Erythroblast (primary cell): ENCODE data around the gene TRMU.
"Not testable (repeated sequence)": the region's sequence is repeated elsewhere in the genome, so short reads cannot be mapped to it uniquely, and the experiment has no call there.

Source experiments
- DNase-seq, 2 experiments: peaks; one replicate each; lab custom pipeline; 2025; lab: John Stamatoyannopoulos, UW
- GATA1 ChIP-seq: IDR thresholded peaks from 2 replicates; pipeline ENCODE4 v1.6.1; 2011; ENCODE audit warnings: low read depth, mild to moderate bottlenecking, control low read depth, low read length, moderate library complexity
- POLR2A ChIP-seq: IDR thresholded peaks from 2 replicates; pipeline ENCODE4 v1.6.1; 2011; ENCODE audit warnings: mild to moderate bottlenecking, low read length

The TRMU gene

DNA sequence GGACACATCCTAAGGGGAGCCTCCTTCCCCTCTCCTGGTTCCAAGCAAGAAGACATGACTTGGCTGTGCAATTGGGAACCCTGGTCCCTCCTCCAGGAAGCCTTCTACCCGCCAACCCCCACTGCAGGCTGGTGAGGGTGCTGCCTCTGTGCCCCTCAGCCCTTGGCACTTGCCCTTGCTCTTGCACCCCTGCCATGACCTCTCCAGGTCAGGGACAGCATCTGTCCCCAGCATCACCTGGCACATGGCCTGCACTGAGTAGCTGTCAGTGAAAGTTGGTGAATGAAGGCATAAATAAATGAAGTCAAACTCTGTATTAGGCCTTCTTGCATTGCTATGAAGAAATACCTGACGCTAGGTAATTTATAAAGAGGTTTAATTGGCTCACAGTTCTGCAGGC is 40.7 kb upstream of the TRMU start:
- no peak for DNase-seq
- TF ChIP-seq GATA1 (no peak), POLR2A (no peak)

DNA sequence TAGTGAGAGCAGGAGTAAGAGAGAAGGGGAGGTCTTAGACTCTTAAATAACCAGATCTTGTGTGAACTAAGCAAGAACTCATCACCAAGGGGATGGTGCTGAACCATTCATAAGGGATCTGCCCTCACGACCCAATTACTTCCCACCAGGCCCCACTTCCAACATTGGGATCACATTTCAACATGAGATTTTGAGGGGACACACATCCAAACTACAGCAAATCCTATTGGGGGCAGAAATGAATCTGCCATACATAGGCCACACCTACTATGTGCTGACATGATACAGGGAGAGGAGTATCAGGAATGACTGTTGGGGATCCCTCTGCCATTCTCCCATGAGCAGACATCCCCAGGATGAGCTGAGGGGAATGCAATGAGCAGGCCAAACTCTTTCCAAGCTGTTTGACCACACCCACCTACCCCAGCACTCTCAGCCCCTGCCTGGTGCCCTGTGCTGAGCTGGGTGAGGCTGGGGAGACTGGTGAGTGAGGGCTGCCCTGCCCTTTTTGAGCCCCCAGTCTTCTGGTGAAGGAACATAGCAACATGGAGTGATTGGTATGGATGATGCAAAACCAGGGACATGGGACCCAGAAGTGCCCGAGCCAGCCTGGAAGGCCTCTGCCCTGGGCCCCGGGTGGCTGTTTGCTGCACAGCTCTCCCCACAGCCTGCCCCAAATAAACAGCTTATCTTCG is 40.1 kb upstream of the TRMU start:
- TF ChIP-seq GATA1 (no peak), POLR2A (no peak)
- peak; percentile 41 to 43 for DNase-seq

DNA sequence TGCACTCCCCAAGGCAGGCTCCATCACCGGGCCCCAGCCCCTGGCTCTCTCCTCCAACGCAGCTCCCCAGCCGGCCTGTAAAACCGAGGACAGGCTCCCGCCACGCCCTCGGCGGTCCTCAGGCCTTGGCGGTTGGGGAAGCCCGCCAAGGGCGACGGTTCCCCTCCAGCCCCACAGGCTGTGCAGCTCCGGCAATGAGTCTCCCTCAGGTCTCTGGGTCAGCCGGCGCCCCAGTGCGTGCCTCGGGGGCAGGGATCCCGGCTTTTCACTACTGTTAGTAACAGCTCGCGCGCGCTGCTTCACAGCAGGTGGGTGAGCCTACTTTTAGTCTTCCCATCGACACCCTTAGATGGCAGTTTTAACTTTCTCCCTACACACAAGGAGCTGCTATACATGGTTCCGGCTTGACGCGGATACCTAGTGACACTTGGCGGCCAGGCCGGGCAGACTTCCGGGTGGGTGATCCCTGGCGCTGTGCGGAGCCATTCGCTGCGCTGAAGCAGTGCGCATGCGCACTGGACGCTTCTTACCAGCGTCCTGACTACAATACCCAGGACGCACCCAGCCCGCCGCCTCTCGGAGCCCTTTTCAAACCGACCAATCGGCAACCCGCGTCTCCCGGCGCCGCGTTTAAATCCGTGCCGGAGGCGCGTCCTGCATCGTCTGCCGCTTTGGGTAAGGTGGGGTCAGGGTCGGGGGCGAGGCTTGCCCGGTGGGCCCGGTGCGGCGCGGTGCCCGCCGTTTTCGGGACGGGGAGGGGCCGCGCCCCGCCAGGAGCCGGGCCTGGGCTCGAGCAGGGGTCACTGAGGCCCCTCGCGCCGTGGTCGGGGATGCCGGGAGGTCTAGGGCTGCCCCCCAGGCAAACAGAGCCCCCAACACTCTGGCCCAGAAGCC is 39.0 kb upstream of the TRMU start, which contains the start of gene GTSE1:
GTSE1 (plus strand) TSS at position 614 of the 894 bp plus-strand sequence. CDS start 531 bp downstream, outside the sequence.
- TF ChIP-seq POLR2A = peak; percentile 91
- no peak for TF ChIP-seq GATA1
- DNase-seq = peak; percentile 98

DNA sequence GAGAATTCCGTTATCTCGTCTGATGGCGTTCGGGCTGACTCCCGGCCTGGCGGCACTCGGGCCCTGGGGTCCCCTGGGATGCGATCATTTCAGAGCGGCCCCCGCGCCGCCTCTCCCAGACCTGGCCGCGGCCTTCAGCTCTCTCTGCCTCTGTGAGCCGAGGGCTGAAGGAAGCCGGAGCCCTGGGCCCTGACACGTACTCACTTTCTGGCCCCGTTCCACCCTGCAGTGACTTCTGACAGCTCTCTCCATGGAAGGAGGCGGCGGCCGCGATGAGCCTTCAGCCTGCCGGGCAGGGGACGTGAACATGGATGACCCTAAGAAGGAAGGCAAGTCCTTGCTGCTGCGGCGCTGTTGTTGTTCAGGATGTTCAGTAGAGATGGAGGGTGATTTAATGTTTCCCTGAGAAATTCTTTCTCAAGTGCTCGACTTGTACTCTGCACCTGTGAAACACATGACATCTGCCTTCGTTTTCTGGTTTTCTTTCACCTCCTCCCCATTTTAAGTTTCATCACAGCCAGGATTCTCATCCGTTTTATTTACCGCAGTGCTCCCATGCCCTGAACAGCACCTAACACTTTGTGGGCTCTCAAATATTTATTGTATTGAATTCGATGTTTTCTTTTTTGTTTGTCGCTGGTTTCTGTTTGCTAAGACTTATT is 38.2 kb upstream of the TRMU start:
- TF ChIP-seq POLR2A (no peak), GATA1 (no peak)
- DNase-seq = peak; percentile 69 to 81

DNA sequence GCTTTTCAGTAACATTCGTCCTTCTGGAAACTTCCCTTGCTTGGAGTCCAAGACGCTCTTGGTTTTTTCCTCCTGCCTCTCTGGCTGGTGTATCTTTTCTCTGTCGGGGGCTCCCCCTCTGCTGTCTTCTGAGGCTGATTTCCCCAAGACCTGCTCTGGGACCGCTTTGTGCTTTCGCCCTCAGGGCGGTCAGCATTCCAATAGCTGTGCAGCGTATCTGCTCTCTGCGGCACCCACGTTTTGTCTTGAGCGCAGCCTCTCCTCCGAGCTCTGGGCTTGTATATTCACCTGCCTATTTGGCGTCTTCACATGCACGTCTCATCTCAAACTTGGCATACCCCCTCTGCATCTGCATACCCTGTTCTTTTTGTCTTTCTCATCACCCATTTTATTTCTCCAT is 36.4 kb upstream of the TRMU start:
- DNase-seq = no peak
- TF ChIP-seq GATA1 = no peak
- no peak for TF ChIP-seq POLR2A

DNA sequence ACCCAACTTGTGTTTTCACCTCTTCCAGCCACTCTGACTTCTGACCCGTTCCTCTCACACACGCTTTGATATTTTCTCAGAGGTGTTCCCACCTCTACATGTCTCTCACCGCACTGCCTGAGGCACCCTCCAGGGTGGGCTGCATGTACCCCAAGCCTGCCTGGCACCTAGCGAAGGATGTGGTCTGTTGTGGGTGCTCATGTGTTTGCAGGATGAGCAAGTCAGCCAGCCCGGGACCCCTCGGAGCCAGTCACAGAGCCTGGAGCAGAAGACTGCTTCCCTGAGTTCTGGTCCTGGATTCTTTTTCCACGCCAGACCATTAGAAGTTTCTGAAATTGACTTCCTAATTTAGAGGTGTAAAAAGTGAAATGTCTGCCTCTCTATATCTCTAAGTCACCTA is 35.0 kb upstream of the TRMU start:
- TF ChIP-seq GATA1 = no peak
- DNase-seq = no peak

DNA sequence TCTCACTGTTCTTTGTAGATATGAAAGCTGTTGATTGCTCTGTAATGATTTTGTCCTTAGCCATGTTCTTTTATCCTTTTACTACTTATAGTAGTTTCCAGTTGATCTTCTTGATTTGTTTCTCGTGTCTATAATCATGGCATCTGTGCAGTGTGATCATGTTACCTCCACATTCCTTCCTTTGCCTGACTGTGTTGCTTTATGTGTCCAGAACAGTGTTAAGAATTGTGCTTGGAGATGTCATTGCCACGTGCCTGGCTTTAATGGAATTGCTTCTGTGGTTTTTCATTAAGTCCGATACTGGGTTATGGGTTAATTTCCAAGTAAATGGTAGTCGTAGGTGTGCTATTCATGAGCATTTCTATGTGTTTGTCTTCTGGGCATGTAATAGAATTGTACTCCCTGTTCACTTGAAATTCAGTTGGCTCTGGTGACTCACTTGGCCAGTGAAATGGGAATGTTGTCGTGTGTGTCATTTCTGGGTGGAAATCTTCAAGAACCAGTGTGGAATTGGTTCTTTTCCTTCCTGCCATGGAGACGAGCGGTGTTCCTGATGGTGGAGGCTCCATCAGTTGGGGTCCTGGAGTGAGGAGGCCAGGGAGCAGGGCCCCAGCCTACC is 32.1 kb upstream of the TRMU start:
- TF ChIP-seq POLR2A (no peak), GATA1 (no peak)
- peak in 1 of 2 experiments; percentile 23 for DNase-seq

DNA sequence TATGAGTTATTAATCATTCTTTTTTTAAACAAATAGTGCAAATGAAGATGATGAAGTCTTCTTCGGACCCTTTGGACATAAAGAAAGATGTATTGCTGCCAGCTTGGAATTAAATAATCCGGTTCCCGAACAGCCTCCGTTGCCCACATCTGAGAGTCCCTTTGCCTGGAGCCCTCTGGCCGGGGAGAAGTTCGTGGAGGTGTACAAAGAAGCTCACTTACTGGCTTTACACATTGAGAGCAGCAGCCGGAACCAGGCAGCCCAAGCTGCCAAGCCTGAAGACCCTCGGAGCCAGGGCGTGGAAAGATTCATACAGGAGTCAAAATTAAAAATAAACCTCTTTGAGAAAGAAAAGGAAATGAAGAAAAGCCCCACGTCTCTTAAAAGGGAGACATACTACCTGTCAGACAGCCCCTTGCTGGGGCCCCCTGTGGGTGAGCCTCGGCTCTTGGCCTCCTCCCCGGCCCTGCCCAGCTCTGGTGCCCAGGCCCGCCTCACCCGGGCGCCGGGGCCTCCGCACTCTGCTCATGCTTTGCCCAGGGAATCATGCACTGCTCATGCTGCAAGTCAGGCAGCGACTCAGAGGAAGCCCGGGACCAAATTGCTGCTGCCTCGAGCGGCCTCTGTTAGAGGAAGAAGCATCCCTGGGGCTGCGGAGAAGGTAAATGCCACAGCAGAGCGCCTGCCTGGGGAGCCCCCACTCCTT is 27.1 kb upstream of the TRMU start:
- DNase-seq = no peak
- no peak for TF ChIP-seq POLR2A
- no peak for TF ChIP-seq GATA1

DNA sequence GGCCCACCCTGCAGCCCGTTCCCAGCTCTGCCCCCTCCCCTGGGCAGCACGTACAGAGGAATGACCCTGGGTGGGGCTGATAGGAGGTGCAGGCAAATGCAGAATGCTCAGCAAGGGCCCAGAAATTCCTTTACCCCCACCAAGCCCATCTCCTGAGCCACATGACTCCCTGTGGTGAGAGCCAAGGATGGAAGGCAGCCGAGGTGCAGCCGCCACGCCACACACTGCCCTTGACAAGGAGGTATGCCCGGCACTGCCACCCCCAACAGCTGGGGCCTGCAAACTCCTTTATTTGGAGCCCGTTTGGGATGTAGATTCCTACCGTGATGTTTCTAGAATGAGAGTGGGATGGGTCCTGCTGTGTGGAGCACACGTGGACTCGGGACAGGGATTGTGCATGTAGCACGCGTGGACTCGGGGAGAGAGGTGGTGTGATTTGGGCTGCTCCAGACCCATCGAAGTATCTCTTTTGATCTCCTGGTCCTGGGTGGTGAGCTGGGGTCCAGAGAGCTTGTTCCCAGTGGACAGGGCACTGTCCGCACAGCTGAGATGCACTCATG is 25.9 kb upstream of the TRMU start:
- DNase-seq = no peak
- no peak for TF ChIP-seq POLR2A
- no peak for TF ChIP-seq GATA1

DNA sequence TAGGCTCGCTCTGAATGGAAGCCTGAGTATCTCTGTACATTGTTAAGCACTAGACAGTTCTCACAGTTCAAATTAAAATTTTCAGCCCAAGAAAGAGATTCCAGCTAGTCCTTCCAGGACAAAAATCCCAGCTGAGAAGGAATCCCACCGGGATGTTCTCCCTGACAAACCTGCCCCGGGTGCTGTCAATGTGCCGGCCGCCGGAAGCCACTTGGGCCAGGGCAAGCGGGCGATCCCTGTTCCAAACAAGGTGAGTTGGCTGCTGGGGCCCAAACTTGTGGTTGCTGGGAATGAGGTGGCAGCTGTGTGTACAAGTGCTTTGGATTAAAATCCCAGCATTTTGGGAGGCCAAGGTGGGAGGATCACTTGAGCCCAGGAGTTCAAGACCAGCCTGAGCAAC is 23.5 kb upstream of the TRMU start:
- no peak for DNase-seq
- TF ChIP-seq GATA1 (no peak), POLR2A (no peak)

DNA sequence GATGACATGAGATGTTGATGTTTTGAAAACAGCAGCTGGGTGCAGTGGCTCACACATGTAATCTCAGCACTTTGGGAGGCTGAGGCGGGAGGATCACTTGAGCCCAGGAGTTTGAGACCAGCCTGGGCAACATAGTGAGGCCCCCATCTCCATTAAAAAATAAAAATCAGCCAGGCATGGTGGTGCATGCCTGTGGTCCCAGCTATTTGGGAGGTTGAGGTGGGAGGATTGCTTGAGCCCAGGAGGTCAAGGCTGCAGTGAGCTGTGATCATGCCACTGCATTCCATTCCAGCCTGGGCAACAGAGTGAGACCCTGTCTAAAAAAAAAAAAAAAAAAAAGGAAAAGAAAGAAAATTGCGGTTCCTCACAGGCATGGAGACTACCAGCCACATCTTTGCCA is 22.7 kb upstream of the TRMU start:
- DNase-seq = not testable (repeated sequence)

DNA sequence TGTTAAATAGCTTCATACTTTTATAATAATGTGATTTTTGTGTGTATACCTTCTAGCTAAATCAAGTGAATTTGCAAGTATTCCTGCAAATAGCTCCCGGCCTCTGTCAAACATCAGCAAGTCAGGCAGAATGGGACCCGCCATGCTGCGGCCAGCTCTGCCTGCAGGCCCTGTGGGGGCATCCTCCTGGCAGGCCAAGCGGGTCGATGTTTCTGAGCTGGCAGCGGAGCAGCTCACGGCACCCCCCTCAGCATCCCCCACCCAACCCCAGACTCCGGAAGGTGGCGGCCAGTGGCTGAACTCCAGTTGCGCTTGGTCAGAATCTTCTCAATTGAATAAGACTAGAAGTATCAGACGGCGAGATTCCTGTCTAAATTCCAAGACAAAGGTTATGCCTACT is 19.5 kb upstream of the TRMU start:
- TF ChIP-seq POLR2A (no peak), GATA1 (no peak)
- DNase-seq = no peak

DNA sequence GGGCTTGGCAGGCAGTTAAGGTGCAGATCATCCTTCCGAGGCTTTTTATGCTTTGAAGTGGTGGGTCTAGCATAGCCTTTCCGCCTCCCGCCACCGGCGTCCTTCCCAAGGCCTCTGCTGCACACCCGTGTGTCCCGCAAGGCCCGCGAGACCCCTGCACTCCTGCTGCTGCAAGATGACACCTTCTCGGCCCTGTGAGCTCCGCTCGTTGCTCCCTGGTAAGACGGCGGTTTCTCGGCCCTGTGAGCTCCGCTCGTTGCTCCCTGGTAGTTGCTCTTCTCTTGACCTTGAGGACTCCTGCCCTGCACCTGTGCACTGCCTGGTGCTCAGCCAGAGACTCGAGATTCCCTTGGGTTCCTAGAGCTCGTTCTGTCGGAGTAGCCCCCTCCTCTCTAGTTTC is 17.9 kb upstream of the TRMU start:
- TF ChIP-seq POLR2A = no peak
- no peak for TF ChIP-seq GATA1
- DNase-seq = no peak

DNA sequence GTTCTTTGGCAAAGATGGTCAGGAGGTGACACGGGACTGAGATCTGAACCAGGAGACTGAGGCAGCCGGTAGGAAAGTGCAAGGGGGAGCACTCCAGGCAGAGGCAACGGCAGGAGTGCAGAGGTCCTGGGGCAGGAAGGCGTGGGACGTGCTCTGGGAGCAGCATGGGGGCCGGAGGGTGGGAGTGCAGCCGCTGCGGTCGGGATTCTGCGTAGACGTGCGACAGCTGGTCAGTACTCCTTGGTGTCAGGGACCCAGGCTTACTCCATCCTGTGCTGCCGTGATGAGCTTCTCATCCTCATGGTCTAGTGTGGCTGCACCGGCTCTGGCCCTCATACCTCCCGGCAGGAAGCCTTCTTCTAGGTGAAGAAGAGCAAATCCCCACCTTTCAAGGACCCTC is 16.9 kb upstream of the TRMU start:
- DNase-seq = no peak
- TF ChIP-seq POLR2A (no peak), GATA1 (no peak)
